AG10803 (cell line): Measurements from ENCODE around the gene ETS1.

ENCODE experiments used
- DNase-seq: peaks from one replicate; pipeline ENCODE4 v3.0.0; 2010; ENCODE audit warnings: low read depth
- H3K4me3 ChIP-seq: 2 replicates; pipeline ENCODE4 v1.5.1; 2011; ENCODE audit warnings: mild to moderate bottlenecking, low read length, control low read depth
- CTCF ChIP-seq: conservative IDR thresholded peaks from 2 replicates; pipeline ENCODE4 v1.5.1; 2011; ENCODE audit warnings: mild to moderate bottlenecking, low read length, control low read depth, inconsistent platforms

The ETS1 gene

GRCh38 chr11:128570632-128571031 is 16.7 kb downstream of the ETS1 start:
- H3K4me3 ChIP-seq = no peak overlapping the region
- no peak for DNase-seq

GRCh38 chr11:128569291-128569690 is 18.1 kb downstream of the ETS1 start:
- H3K4me3 ChIP-seq = no peak overlapping the region
- no peak for DNase-seq
- TF ChIP-seq CTCF = no peak

More at GRCh38 chr11:128570632-128571031, 16.7 kb downstream of the ETS1 start:
- no peak for TF ChIP-seq CTCF

GRCh38 chr11:128568166-128568778 is 19.1 kb downstream of the ETS1 start:
- H3K4me3 ChIP-seq = no peak overlapping the region
- no peak for DNase-seq
- TF ChIP-seq CTCF = no peak

GRCh38 chr11:128567130-128567529 is 20.2 kb downstream of the ETS1 start:
- DNase-seq = no peak
- H3K4me3 ChIP-seq = no peak overlapping the region
- TF ChIP-seq CTCF = no peak

GRCh38 chr11:128565881-128566280 is 21.5 kb downstream of the ETS1 start:
- DNase-seq = no peak
- TF ChIP-seq CTCF = no peak
- no peak overlapping the region for H3K4me3 ChIP-seq

- H3K4me3 ChIP-seq = no peak overlapping the region
- TF ChIP-seq CTCF = no peak
- DNase-seq = no peak
Observed at GRCh38 chr11:128564642-128565245, 22.6 kb downstream of the ETS1 start.

- no peak overlapping the region for H3K4me3 ChIP-seq
- no peak for TF ChIP-seq CTCF
- DNase-seq = no peak
Observed at GRCh38 chr11:128563942-128564641, 23.3 kb downstream of the ETS1 start.
